Endometrial microvascular endothelial cells (primary cell): ENCODE results near the gene RHBDD3. TPM values are rescaled to one million over a fixed set of nuclear protein-coding genes. Genes with fewer than 3 reads are reported as not detected.

Experiments
- in situ Hi-C: cut with HindIII; loops from 2 replicates; pipeline ENCODE4 v1.10.0; 2017; ENCODE audit warnings: low sequenced_read_pairs, low pct_unique_long_range_greater_than_20kb; ENCODE audit errors: inconsistent ontology term
- total RNA-seq: library from RNA; depleted of rRNA; stranded (reverse); fragments of >200 nt; gene quantifications from one replicate; pipeline ENCODE4 v1.2.3, GENCODE V29; 2015; ENCODE audit errors: inconsistent ontology term

RHBDD3 gene
- 30.8 TPM for total RNA-seq

DNA sequence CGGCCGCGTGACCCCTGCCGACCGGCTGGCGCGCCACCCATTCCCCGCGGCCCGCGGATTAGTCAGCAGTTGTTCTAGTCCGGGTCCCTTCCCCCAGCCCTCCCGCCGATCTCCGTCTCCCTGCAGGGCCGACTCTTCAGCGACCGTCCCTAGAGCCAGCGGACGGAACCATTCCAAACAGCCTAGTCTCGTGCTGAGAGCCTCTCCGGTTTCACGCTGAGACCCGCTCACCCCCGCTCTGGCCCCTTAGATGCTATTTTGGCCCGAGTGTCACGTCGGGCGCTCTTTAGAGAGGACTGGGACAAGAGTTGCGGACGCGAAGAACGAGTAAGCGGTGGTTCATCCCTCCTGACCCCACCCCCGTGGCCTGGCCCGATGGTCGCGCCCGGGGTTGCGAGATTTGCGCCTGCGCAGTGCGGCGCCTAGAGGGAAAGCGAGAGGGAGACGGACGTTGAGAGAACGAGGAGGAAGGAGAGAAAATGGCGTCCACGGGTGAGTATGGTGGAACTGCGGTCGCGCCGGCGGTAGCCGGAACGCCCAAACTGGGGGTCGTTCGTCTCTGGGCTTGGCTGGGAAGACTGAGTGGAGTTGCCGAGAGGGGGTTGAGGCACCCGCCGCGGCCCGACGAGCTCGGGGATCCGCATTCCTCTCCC lies at the start of gene RHBDD3, which contains the start of gene EWSR1:
Gene RHBDD3, minus strand, starts transcription at position 124 of the 653 bp plus-strand sequence. CDS start 2,355 bp downstream, outside the sequence.
Gene EWSR1, plus strand, starts transcription at position 411 of the 653 bp plus-strand sequence. Its CDS starts 69 bp downstream, at position 480.
- in situ Hi-C loops = no loop called here

DNA sequence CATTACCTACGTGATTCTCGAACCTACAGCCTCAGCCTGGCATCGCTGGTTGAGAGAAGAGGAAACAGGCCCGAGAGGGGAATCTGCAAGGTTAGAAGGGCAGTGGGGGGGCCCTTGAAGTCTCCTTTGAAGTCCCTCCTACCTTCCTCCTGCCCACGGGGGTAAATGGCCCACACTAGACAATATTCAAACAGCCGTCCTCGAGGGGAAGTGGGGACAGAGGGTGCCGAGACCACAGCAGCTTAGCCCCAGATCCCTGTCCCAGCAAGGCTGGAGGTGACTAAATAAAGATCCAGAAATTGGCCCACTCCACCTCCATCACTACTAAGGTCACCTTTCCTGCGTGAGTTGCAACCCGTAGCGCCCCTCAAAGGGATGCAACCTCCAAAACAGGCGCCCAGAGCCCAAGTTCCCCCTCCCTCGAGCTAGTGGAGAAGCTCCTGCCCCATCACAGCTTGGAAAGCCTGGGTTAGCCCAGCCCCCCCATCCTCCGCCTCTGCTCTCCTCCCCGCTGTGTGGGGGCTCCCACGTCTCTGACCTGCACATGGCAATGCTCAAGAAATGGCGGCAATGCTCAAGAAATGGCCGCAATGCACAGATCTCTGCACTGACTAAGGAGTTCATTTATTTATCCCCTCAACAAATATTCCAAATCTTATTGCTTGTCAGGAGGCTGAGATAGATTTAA lies 48.5 kb upstream of the RHBDD3 start:
- in situ Hi-C loops = no loop called here

DNA sequence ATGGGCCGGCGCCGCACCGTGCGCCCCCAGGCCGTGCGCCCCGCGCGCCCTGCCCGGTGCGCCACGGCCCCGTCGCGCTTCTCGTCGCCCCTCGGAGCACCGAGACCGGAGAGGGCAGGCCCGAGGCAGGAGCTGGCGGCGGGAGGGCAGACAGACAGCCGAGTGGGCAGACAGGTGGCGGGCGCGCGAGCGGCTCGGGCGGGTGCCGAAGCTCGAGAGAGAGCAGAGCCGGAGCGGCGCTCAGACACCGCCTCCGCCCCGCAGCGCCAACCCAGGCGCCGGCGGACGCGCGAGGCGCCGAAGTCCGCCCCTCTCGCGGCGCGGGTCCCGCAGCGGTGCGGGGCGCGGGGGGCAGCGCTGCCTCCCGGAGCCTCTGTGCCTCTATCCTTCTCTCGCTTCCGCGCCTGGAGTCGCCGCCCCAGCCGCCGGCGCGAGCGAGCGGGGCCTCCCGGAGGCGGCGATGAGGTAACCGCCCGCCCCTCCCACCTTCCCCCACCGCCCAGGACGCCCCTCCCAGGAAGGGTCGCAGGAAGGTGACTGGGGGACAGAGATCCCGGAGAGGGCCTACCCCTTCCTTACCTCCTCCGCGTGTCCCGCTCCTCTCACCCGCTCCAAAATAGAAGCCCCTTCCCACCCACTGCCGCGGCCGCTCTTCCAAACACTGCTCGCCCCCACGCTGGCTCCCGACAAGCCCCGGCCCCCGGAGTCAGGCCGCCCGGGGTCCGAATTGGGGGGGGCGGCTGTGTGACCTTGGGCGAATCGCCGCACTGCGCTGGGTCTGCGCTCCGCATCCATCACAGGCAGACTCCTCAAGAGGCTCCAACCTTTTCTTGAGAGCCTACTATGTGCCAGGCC lies 47.7 kb upstream of the RHBDD3 start, which contains the start of gene RASL10A:
Gene RASL10A, minus strand, starts transcription at position 412 of the 855 bp plus-strand sequence. CDS start 451 bp downstream, outside the sequence.
- in situ Hi-C loops = no loop called here

DNA sequence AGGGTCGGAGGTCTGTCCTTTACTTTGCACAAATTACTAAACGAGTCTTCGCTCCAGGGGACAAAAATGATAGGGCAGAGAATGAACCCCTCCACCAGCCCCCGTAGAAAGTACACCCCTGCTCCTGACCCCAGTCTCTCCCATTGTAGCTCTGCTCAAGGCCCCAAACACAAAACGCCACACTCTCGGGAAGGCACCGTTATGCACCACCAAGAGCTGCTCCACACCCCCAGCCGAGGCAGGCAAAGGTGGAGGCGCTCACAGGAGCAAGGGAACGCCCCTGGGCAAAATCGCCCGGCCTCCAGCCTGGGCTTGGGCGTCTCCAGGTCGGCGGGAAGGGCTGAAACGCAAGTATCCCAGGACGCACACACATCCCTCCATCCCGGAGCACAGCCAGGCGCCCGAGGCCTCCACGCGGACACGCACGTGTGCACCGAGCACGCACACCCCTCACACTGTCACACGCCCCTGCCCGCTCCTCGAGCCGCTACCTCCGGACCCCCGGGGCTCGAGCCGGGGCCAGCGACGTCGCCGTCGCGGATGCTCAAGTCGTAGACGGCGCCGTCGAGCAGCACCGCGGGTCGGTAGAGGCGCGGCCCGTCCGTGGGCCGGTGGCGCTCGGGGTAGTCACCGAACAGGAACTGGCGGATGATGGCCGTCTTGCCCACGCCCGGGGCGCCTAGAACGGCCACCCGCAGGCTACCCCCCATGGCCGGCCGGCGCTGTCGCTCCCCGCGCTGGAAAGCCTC lies 46.9 kb upstream of the RHBDD3 start:
- in situ Hi-C loops = no loop called here

DNA sequence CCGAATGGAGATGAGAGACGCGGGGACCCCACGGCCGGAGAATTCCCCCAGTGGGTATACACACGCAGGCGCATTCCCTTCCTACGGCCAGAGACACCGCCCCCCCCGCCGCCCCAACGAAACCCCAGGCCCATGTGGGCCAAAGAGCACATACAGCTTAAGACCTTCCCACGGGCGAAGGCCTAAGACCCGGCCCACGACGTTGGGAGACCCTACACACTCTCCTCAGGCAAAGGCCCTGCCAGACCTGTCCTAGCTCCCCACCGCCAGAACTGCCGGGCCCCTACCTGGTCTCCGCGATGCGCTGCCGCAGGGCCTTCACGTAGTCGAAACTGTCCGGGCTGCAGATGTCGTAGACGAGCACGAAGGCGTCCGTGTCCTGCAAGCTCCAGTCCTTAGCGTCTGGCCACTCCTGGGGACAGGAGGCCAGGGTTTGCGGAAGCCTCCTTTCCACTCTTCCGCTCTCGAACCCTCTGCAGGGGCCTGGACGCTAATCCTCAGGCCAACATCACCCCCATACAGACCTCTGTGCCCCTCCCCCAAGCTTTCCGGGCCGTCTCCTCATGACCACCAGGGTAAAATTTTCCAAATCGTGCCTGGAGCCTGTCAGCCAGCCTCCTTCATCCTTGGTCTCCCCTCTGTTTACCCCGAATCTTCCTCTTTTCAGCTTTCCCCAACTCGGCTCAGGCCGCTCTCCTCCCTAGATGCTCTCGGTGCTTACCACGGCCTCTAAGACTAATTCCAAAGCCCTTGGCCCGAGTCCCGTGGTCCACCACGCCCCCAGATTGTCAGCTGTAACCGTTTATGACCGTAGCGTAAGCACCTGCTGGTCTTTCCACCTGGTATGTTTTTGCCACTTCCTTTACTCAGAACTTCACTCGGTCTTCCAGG lies 46.0 kb upstream of the RHBDD3 start:
- in situ Hi-C loops = no loop called here

DNA sequence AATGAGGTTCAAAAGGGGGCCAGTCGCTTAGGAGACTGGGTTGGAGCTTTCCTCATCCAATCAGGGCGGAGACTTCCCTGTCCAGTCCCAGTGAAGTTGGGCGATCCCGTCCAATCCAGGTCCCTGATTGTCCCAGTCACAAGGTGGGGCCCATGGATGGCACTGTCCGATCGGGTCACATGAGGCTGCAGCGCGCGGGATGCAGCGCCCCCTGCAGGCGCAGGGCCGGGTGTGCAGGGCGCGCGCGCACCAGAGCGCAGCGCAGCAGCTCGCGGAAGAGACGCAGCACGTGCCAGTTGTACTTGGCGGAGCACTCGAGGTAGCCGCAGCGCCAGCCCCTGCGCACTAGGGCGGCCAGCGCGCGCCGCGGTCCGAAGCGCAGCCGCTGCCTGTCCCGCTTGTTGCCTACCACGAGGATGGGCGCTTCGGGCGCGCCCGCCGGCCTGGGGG lies 45.4 kb upstream of the RHBDD3 start:
- in situ Hi-C loops = no loop called here

DNA sequence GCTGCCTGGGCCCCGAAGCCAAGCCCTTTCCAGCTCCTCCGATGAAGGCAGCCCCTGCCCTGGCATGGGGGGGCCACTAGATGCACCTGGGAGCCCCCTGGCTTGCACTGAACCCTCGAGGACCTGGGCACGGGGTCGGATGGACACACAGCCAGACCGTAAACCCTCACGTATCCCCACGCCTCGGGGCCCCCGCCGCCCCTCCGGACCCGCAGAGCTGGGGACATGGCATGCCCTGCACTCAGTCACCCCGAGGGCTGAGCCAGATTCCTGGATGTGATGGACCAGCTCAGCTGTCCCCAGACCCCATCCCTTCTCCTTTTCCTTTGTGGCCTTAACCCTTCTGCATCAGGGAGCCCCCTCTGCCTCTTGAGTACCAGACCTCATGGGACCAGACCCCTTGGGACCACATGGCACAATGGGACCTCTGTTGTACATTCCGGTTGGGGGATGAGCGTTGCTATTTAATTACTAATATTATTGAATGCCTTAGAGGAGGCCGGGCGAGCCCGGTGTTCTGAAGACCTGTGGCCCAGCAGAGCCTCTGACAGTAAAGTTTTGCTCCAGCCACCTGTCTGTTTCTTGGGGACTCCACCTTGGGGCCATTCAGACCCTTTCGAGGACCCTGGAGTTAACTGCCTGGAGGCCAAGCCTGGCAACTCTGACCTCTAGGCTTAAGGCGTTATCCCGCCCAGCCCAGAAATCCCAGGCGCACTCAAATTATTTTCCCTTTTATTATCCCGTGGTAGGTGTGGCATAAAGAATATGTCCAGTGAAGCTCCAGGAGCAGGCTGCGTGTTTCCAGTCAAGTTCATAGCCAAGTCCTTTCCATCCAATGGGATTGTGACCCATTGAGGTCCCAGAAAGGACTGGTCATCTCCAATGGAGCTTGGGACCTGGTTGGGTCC lies 44.7 kb upstream of the RHBDD3 start:
- in situ Hi-C loops = no loop called here

DNA sequence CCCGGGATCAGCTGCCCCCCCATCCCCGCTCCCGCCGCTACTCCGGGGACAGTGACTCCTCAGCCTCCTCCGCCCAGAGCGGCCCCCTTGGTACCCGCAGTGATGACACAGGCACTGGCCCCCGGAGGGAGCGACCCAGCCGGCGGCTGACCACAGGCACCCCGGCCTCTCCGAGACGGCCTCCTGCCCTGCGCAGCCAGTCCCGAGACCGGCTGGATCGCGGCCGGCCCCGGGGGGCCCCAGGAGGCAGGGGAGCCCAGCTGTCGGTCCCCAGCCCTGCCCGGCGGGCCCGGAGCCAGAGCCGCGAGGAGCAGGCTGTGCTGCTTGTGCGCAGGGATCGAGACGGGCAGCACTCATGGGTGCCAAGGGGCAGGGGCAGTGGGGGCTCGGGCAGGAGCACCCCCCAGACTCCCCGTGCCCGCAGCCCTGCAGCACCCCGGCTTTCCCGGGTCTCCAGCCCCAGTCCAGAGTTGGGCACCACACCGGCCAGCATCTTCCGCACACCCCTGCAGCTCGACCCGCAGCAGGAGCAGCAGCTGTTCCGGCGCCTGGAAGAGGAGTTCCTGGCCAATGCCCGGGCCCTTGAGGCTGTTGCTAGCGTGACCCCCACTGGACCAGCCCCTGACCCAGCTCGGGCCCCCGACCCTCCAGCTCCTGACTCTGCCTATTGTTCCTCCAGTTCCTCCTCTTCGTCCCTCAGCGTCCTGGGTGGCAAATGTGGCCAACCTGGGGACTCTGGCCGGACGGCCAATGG lies 43.9 kb upstream of the RHBDD3 start:
- in situ Hi-C loops = no loop called here

DNA sequence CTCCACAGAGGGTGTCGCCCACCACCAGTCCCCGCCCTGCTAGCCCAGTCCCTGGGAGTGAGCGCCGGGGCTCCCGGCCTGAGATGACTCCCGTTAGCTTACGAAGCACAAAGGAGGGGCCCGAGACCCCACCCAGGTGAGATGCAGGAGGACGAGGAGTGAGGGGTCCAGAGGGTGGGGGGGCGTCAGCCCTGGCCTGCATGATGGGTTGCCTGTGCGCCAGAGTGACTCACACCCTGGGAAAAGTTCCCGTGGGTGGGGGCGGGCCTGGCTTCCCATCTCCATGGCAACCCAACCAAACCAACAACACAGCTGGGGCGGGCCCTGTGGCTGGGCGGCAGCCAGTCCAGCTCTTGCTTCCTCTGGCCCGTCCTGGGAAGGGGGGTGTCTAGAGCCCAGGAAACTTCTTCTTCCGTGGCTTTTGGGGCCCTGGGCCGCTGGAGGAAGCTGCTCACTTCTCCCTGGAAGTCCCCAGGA lies 43.1 kb upstream of the RHBDD3 start:
- in situ Hi-C loops = no loop called here

DNA sequence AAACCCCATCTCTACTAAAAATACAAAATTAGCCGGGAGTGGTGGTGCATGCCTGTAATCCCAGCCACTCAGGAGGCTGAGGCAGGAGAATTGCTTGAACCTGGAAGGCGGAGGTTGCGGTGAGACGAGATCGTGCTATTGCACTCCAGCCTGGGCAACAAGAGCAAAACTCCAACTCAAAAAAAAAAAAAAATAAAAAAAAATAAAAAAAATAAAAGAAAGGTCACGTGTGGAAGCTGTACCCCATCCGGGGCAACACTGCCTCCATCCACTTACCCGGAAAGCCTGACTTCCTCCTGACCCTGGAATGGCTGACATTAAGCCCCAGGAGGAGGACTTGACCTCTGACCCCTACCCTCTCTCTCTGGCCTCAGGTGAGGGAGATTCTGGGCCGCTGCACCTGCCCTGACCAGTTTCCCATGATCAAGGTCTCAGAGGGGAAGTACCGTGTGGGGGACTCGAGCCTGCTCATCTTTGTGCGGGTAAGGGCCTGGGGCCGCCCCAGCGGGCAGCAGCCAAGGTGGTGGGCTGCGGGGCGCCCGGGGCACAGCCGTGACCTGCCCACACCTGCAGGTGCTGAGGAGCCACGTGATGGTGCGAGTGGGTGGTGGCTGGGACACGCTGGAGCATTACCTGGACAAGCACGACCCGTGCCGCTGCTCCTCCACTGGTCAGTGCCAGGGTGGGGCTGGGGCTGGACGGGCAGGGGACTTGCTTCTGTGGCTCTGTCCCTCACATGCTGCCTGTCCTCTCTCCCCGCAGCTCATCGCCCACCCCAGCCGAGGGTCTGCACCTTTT lies 42.5 kb upstream of the RHBDD3 start:
- in situ Hi-C loops = no loop called here

DNA sequence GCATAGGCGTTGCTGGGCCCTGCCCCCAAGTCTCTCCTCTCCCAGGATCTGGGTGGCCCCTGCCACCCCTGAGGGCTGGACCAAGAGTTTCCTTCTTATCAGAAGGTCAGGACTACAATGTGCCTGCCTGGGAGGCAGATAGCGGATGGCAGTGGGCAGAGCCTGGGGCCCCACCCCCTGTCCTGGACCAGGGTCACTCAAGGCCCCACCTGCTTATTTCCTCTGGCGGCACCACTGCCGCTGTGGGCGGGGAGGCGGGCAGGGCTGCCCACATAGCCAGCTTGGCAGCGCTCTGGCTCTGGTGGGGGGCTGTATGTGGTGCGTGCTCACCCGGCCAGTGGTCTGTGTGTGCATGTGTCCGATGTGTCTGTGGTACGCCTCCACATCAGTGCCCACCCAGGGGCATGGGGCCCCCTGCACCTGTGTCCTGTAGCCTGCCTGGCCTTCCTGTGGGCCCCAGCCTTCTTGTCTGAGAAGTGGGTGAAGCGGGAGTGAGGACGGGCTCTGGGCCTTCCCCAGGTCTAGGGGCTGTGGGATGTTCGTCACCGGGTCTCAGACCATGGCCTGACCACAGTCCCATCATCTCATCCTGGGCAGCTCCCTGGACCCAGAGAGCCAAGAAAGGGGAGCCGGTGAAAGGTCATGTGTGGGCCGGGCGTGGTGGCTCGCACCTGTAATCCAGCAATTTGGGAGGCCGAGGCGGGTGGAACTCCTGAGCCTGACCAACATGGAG lies 41.7 kb upstream of the RHBDD3 start:
- in situ Hi-C loops = no loop called here

DNA sequence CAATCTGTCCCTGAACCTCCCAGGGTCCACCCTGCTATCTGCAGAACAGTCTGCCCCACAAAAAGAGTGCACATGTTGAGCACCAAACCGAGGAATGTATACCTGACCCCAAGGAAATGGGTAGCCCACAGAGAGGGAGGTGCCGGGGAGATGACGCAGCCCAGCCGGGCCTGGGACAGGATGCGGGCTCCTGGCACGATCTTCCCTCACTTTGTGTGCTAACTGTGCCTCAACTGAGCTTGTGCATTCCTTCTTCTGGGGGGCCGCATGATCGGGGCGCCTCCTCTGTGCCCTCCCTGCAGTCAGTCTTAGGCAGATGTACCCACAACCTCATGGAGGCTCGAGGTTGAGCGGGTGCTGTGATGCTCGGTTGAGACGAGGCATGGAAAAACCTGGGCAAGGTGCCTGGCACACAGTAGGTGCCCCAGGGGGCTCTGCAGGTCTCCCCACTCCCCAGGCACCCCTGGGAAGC lies 41.0 kb upstream of the RHBDD3 start:
- in situ Hi-C loops = no loop called here

DNA sequence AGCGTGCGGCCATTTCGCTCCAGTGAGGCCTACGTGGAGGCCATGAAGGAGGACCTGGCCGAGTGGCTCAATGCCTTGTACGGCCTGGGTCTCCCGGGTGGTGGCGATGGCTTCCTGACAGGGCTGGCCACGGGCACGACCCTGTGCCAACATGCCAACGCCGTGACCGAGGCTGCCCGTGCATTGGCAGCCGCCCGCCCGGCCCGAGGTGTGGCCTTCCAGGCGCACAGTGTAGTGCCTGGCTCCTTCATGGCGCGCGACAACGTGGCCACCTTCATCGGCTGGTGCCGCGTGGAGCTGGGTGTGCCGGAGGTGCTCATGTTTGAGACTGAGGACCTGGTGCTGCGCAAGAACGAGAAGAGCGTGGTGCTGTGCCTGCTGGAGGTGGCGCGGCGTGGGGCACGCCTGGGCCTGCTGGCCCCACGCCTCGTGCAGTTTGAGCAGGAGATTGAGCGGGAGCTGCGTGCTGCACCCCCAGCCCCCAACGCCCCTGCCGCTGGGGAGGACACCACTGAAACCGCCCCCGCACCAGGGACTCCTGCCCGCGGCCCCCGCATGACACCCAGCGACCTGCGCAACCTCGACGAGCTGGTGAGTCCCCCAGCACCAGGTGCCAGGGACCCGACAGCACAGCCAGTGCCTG lies 40.5 kb upstream of the RHBDD3 start:
- in situ Hi-C loops = no loop called here

DNA sequence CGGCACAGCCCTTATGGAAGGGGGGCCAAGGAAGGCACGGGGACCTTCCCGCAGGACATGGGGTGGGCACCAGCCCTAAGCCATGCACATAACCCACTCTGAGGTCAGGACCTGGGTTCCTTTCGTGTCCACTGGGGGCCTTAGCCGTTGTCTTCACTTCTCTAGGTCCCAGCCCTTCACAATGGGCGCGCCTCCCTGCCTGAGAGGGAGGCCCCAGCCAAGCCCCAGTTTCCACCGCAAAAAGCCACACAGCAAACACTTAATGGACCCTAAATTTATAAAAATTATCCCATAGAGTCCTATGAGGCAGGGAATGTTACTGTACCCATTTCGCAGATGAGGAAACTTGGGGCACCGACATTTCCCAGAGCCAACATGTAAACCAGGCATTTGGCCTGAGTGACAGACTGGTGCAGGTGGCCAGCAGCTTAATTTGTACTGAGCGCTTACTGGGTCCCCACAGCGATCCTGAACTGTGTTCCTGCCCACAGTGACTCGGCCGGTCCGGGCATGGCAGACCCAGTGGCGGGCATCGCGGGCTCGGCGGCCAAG lies 39.9 kb upstream of the RHBDD3 start:
- in situ Hi-C loops = no loop called here
